Measurements from ENCODE around the gene SPAG17. TPM values are rescaled to one million over a fixed set of nuclear protein-coding genes. Genes with fewer than 3 reads are reported as not detected.

The SPAG17 gene
- total RNA-seq, 1 donor from 2014 or later: 1.2 TPM

DNA sequence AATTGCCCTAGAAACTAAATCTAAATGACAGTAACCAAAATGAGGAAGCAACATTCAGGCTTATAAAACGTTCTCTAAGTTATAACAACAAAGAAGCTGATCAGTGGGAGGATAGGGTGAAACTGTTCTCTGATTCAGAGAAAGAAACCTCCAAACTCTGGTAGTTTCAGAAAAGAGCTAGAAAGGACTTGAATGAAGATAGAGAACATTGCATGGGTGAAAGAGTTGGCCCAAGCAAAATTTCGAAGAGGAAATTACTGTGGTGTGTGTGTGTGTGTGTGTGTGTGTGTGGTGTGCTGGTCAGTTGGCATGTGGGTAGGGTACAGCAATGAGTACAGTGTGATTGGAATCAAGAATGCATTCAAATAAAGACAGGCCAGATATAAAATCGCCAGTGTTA lies 16.5 kb upstream of the SPAG17 start:
- H3K4me3 ChIP-seq (ENCODE audit: low read depth, low read length): no peak overlapping the region
- TF ChIP-seq, protein P1, sequence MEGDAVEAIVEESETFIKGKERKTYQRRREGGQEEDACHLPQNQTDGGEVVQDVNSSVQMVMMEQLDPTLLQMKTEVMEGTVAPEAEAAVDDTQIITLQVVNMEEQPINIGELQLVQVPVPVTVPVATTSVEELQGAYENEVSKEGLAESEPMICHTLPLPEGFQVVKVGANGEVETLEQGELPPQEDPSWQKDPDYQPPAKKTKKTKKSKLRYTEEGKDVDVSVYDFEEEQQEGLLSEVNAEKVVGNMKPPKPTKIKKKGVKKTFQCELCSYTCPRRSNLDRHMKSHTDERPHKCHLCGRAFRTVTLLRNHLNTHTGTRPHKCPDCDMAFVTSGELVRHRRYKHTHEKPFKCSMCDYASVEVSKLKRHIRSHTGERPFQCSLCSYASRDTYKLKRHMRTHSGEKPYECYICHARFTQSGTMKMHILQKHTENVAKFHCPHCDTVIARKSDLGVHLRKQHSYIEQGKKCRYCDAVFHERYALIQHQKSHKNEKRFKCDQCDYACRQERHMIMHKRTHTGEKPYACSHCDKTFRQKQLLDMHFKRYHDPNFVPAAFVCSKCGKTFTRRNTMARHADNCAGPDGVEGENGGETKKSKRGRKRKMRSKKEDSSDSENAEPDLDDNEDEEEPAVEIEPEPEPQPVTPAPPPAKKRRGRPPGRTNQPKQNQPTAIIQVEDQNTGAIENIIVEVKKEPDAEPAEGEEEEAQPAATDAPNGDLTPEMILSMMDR (conservative IDR thresholded peaks at IDR 0.05; ENCODE audit: low read depth, low read length): no peak
- DNase-seq (ENCODE audit: low read depth): no peak

DNA sequence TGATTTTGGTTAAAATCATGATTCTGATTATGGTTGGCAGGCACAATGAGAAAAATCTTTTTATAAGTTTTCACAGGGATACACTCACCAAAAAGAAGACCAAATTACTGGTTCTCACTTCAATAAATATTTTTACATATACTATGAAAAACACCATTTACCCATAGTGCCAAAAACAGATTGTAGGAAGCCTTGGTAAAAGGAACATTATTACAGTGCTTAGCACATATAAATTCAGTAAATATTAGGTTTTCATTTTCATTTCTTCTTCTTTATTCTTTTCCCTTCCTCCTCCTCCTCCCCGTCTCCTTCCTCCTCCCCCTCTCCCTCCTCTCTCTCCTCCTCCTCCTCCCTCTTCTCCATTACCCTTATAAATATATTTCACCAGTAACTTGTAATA lies 15.8 kb upstream of the SPAG17 start:
- DNase-seq (ENCODE audit: low read depth): no peak
- TF ChIP-seq, protein P1 (conservative IDR thresholded peaks at IDR 0.05; ENCODE audit: low read depth, low read length): no peak
- H3K4me3 ChIP-seq (ENCODE audit: low read depth, low read length): no peak overlapping the region

DNA sequence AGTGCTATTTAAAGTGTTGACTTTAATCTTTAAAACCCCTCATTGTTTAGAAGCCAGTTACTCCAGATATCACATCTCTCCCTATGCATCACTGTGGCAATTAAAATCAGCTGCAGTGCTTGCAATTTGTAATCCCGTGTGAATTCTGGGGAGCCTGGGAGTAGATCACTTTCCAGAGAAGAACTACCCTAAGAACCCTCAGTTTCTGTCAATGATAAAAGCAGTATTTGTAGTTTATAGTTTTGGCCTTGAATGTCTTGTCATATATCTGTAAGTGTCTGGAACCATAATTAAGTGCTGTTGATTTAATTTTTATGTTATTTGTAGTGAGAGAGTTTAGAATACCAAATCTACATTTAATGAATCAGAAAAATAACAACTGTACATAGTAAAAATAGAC lies 5.5 kb upstream of the SPAG17 start:
- no peak overlapping the region for H3K4me3 ChIP-seq (ENCODE audit: low read depth, low read length)
- DNase-seq (ENCODE audit: low read depth): no peak
- TF ChIP-seq, protein P1 (conservative IDR thresholded peaks at IDR 0.05; ENCODE audit: low read depth, low read length): no peak

DNA sequence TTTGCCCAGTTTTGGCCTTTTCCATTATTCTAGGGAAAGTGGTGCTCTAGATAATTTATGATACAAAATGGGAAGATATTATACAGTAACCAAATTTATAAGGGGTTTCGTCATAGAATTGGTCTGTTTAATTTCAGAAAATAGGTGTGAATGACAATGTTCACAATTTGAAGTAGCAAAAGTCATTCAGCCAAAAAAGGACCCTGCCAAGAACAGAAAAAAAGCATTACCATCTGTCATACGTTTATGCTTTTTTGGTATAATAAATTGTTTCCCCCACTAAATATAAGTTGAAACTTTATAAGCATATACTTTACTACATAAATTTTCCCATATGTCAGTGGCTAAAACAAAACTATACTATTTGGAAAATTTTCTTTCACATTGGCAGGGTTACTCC lies 4.5 kb upstream of the SPAG17 start:
- H3K4me3 ChIP-seq (ENCODE audit: low read depth, low read length): no peak overlapping the region
- TF ChIP-seq, protein P1 (conservative IDR thresholded peaks at IDR 0.05; ENCODE audit: low read depth, low read length): no peak
- no peak for DNase-seq (ENCODE audit: low read depth)

DNA sequence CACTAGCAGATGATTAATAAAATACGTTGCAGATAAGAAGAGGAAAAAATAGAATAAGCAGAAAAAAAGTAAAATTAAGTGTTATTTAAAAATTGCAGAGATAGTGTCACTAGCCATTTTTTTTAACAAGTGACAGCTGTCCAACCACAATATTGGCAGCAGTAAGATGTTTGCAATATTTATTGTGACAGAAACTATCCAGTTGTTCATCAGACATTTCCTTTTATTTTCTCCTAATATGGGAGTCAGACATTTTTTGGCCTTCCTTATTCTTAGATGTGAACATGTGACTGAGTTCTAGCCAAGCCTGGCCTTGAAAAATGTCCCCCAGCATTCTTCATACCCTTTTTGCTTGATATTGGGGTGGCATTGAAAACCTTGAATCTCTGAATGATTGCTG lies 3.4 kb upstream of the SPAG17 start:
- TF ChIP-seq, protein P1 (conservative IDR thresholded peaks at IDR 0.05; ENCODE audit: low read depth, low read length): no peak
- no peak overlapping the region for H3K4me3 ChIP-seq (ENCODE audit: low read depth, low read length)
- no peak for DNase-seq (ENCODE audit: low read depth)

DNA sequence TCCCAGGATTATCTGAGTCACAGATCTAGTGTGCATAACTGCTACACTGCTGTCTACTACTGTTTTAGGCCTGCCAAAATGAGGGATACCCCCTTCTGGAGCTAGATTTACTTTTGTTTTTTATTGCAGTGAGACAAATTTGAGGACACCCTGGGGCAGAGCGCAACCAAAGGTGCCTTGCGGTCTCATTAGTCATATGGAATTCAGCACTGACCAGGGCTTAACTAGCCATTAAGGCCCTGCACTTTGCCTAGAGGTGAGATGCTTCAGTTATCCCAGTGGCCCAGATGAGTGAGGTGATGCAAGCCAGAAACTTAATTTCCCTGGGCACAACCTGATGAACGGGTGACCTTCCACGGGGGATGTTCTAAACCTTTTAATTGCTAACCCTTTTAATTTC lies 998 bp upstream of the SPAG17 start:
- no peak for DNase-seq (ENCODE audit: low read depth)
- TF ChIP-seq, protein P1 (conservative IDR thresholded peaks at IDR 0.05; ENCODE audit: low read depth, low read length): no peak
- H3K4me3 ChIP-seq (ENCODE audit: low read depth, low read length): no peak overlapping the region

DNA sequence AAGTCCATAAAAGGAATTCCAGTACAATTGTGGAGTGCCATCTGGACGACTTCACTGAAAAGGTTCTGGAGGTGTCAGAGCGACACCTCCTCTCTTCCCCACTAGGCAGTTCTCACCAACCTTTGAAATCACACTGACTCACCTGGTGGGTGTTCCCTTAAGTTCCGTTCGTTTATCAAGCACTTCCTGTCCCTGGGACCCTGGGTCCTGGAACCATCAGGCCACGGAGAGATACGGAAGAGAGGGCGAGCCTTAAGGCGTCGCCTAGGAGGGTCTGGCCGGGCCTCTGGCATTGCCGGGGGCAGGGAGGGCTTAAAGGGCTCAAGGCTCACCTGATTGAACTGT lies 317 bp downstream of the SPAG17 start:
- peak; percentile 4 for DNase-seq (ENCODE audit: low read depth)
- TF ChIP-seq, protein P1 (conservative IDR thresholded peaks at IDR 0.05; ENCODE audit: low read depth, low read length): no peak
- H3K4me3 ChIP-seq (ENCODE audit: low read depth, low read length): peak overlapping the region; percentile 61

Measured in epithelial cell of proximal tubule (primary cell).